Liver (tissue), 9 donors: ENCODE data around the gene BMP7. TPM values are rescaled to one million over a fixed set of nuclear protein-coding genes. Genes with fewer than 3 reads are reported as not detected.

Source experiments
- DNase-seq: peaks from one replicate; pipeline ENCODE4 v3.0.0-alpha.2; 2017; ENCODE audit warnings: low spot score
- H3K27ac ChIP-seq, 2 donors: one replicate each; pipeline ENCODE4 v1.7.0; 2013; ENCODE audit warnings: inconsistent platforms in 2 of 2, low read length in 2 of 2, control low read depth in 1 of 2, low read depth in 1 of 2, mild to moderate bottlenecking in 1 of 2
- H3K27me3 ChIP-seq, 4 donors: one replicate each; pipeline versions ENCODE4 v1.6.1 to v1.7.0; 2013; ENCODE audit warnings: low read length in 3 of 4, inconsistent platforms in 1 of 4, mild to moderate bottlenecking in 1 of 4, moderate library complexity in 1 of 4; ENCODE audit not compliant: control insufficient read depth in 4 of 4, insufficient read depth in 4 of 4
- H3K36me3 ChIP-seq, 4 donors: one replicate each; pipeline versions ENCODE4 v1.6.1 to v1.7.0; 2013; ENCODE audit warnings: low read length in 3 of 4, mild to moderate bottlenecking in 3 of 4, low read depth in 1 of 4, moderate library complexity in 1 of 4; ENCODE audit not compliant: control insufficient read depth in 4 of 4, insufficient read depth in 3 of 4
- H3K4me1 ChIP-seq, 4 donors: one replicate each; pipeline versions ENCODE4 v1.6.1 to v1.7.0; 2013; ENCODE audit warnings: low read length in 3 of 4, mild to moderate bottlenecking in 3 of 4, moderate library complexity in 1 of 4; ENCODE audit not compliant: control insufficient read depth in 4 of 4, insufficient read depth in 4 of 4
- H3K4me3 ChIP-seq, 3 donors: one replicate each; pipeline versions ENCODE4 v1.6.1 to v1.7.0; 2013; ENCODE audit warnings: low read length in 3 of 3, control low read depth in 1 of 3, low read depth in 1 of 3, mild to moderate bottlenecking in 1 of 3
- H3K9ac ChIP-seq, 2 donors: one replicate each; pipeline ENCODE4 v1.7.0; 2013; ENCODE audit warnings: low read length in 2 of 2, mild to moderate bottlenecking in 2 of 2, moderate library complexity in 2 of 2, control low read depth in 1 of 2, low read depth in 1 of 2
- H3K9me3 ChIP-seq, 4 donors: one replicate each; pipeline versions ENCODE4 v1.6.1 to v1.7.0; 2013; ENCODE audit warnings: low read length in 3 of 4; ENCODE audit not compliant: control insufficient read depth in 4 of 4
- EGR1 ChIP-seq, 2 donors: IDR thresholded peaks; 2 replicates each; pipeline ENCODE4 v1.6.1; 2016 to 2018; ENCODE audit warnings: antibody characterized with exemption in 2 of 2, low read depth in 2 of 2
- FOXA1 ChIP-seq: IDR thresholded peaks from 2 replicates; pipeline ENCODE4 v1.6.1; 2016; ENCODE audit warnings: antibody characterized with exemption
- FOXA2 ChIP-seq: IDR thresholded peaks from 2 replicates; pipeline ENCODE4 v1.6.1; 2016; ENCODE audit warnings: antibody characterized with exemption
- GABPA ChIP-seq, 2 donors: IDR thresholded peaks in 1 of 2; conservative IDR thresholded peaks in 1 of 2; 2 replicates each; pipeline ENCODE4 v1.6.1; 2016; ENCODE audit warnings: antibody characterized with exemption in 2 of 2, mild to moderate bottlenecking in 1 of 2, moderate library complexity in 1 of 2
- HNF4G ChIP-seq: IDR thresholded peaks from 2 replicates; pipeline ENCODE4 v1.6.1; 2016; ENCODE audit warnings: antibody characterized with exemption
- JUND ChIP-seq, 2 donors: IDR thresholded peaks; 2 replicates each; pipeline ENCODE4 v1.6.1; 2016; ENCODE audit warnings: antibody characterized with exemption in 2 of 2
- NR2F2 ChIP-seq: IDR thresholded peaks from 2 replicates; pipeline ENCODE4 v1.6.1; 2016; ENCODE audit warnings: antibody characterized with exemption
- RAD21 ChIP-seq, 2 donors: IDR thresholded peaks; 2 replicates each; pipeline ENCODE4 v1.6.1; 2016; ENCODE audit warnings: antibody characterized with exemption in 2 of 2, mild to moderate bottlenecking in 2 of 2
- RXRA ChIP-seq, 2 donors: IDR thresholded peaks; 2 replicates each; pipeline ENCODE4 v1.6.1; 2017 to 2018; ENCODE audit warnings: antibody characterized with exemption in 2 of 2, mild to moderate bottlenecking in 1 of 2
- TAF1 ChIP-seq: conservative IDR thresholded peaks from 2 replicates; pipeline ENCODE4 v1.6.1; 2016; ENCODE audit warnings: antibody characterized with exemption, mild to moderate bottlenecking
- YY1 ChIP-seq: IDR thresholded peaks from 2 replicates; pipeline ENCODE4 v1.6.1; 2016; ENCODE audit warnings: antibody characterized with exemption, mild to moderate bottlenecking
- WGBS: extraction: QIAGEN DNeasy Blood & Tissue Kit; methylation state at CpG from one replicate; pipeline ENCODE4 v1.1.7; 2013; 5-methylcytosine and 5-hydroxymethylcytosine counted together
- polyA plus RNA-seq, 2 donors: library from polyadenylated mRNA; stranded (reverse) in 1 of 2; unstranded in 1 of 2; fragments of 200-250 nt in 1 of 2; fragments of >200 nt in 1 of 2; fragmentation: Nextera tagmentation in 1 of 2; extraction: Ambion mirVana in 1 of 2; gene quantifications; one replicate each; pipeline versions ENCODE4 v1.2.1 to v1.2.3, GENCODE V29; 2013 to 2015
- total RNA-seq, 2 donors: library from RNA; depleted of rRNA; stranded (reverse); fragments of >200 nt; gene quantifications; one replicate each; pipeline ENCODE4 v1.2.3, GENCODE V29; 2014
- TF ChIP-seq, protein P1 (sequence below): IDR thresholded peaks from 2 replicates; pipeline ENCODE4 v1.6.1; 2016; ENCODE audit warnings: antibody characterized with exemption
- TF ChIP-seq, protein P2 (sequence below): fragments of 150-350 bp; IDR thresholded peaks from 2 replicates; pipeline ENCODE4 v1.5.1; 2017; ENCODE audit warnings: improper control_type of control experiment, low read depth, low read length; ENCODE audit not compliant: missing input control
- TF ChIP-seq, protein P3 (sequence below): IDR thresholded peaks from 2 replicates; pipeline ENCODE4 v1.6.1; 2016; ENCODE audit warnings: antibody characterized with exemption
- TF ChIP-seq, protein P4 (sequence below): IDR thresholded peaks from 2 replicates; pipeline ENCODE4 v1.6.1; 2016; ENCODE audit warnings: antibody characterized with exemption, mild to moderate bottlenecking
- donor health status: healthy.
- donor health status: healthy.
- donor health status: healthy.
- donor health status: healthy.
- donor health status: healthy.

Gene BMP7
- total and polyA plus RNA-seq, 4 donors = not detected

DNA sequence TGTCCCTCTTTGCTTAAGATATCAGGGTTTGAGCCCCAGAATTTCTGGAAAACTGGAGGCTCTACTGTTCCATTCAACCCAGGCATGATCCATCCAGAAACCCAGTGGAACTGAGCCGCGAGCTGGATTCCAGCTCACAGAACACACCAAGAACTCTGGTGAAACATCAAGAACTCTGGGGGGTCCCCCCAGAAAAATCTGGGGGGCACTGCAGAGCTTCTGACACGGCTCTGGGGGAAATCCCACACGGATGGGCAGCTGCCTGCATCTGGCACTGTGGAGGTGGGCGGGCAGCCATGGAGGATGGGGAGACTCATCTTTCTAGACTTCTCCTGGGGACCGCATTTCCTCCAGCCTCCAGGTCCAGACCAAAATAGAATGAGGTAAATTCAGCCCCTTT lies 51.0 kb downstream of the BMP7 start:
- Histone ChIP-seq H3K27ac (no peak overlapping the region), H3K4me1 (peaks cover 0 to 1% (median 0%) of the 10 kb centered on the region in 4 donors), H3K36me3 (no peaks in the 10 kb centered on the region), H3K27me3 (peaks cover 0 to under 1% (median 0%) of the 10 kb centered on the region in 4 donors), H3K9ac (no peak overlapping the region), H3K9me3 (no peaks in the 10 kb centered on the region), H3K4me3 (no peak overlapping the region)
- no peak for DNase-seq
- TF ChIP-seq FOXA1 (no peak), HNF4G (no peak), EGR1 (IDR thresholded peaks at IDR 0.05; ENCODE audit: low read depth in 2 of 2) (no peak), TAF1 (no peak)
- 90% methylated on average over 6 of the region's 6 CpGs for WGBS

DNA sequence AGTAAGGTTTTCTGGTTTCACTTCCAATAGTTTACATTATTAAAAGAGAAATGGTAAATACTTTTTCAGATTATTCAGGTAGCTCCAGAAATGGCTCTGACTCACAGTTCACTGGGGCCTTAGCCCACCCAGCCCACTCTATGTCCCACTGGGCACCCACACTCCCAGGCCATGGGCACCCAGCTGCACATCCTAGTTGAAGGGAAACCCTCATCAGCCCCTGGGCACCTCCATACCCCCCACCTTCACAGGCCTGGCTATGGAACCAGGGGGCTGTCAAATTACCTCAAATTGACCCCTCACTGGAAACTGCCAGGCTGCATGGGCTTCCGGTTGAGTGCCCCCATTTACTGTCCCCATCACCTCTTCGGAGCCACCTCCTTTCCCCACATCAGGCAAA lies 51.5 kb downstream of the BMP7 start:
- H3K9me3 ChIP-seq = no peaks in the 10 kb centered on the region
- no peaks in the 10 kb centered on the region for H3K36me3 ChIP-seq
- 95% methylated on average over 2 of the region's 2 CpGs for WGBS
- H3K4me3 ChIP-seq = no peak overlapping the region
- DNase-seq = no peak
- H3K27me3 ChIP-seq = no peaks in the 10 kb centered on the region
- TF ChIP-seq NR2F2 = no peak
- TF ChIP-seq, protein P1, sequence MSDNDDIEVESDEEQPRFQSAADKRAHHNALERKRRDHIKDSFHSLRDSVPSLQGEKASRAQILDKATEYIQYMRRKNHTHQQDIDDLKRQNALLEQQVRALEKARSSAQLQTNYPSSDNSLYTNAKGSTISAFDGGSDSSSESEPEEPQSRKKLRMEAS = no peak
- TF ChIP-seq, protein P2, sequence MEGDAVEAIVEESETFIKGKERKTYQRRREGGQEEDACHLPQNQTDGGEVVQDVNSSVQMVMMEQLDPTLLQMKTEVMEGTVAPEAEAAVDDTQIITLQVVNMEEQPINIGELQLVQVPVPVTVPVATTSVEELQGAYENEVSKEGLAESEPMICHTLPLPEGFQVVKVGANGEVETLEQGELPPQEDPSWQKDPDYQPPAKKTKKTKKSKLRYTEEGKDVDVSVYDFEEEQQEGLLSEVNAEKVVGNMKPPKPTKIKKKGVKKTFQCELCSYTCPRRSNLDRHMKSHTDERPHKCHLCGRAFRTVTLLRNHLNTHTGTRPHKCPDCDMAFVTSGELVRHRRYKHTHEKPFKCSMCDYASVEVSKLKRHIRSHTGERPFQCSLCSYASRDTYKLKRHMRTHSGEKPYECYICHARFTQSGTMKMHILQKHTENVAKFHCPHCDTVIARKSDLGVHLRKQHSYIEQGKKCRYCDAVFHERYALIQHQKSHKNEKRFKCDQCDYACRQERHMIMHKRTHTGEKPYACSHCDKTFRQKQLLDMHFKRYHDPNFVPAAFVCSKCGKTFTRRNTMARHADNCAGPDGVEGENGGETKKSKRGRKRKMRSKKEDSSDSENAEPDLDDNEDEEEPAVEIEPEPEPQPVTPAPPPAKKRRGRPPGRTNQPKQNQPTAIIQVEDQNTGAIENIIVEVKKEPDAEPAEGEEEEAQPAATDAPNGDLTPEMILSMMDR = no peak
- no peak for TF ChIP-seq TAF1
- no peak for TF ChIP-seq JUND (IDR thresholded peaks at IDR 0.05)
- TF ChIP-seq HNF4G = no peak
- TF ChIP-seq, protein P3, sequence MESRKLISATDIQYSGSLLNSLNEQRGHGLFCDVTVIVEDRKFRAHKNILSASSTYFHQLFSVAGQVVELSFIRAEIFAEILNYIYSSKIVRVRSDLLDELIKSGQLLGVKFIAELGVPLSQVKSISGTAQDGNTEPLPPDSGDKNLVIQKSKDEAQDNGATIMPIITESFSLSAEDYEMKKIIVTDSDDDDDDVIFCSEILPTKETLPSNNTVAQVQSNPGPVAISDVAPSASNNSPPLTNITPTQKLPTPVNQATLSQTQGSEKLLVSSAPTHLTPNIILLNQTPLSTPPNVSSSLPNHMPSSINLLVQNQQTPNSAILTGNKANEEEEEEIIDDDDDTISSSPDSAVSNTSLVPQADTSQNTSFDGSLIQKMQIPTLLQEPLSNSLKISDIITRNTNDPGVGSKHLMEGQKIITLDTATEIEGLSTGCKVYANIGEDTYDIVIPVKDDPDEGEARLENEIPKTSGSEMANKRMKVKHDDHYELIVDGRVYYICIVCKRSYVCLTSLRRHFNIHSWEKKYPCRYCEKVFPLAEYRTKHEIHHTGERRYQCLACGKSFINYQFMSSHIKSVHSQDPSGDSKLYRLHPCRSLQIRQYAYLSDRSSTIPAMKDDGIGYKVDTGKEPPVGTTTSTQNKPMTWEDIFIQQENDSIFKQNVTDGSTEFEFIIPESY = no peak
- no peak for TF ChIP-seq EGR1 (IDR thresholded peaks at IDR 0.05; ENCODE audit: low read depth in 2 of 2)
- no peak for TF ChIP-seq RAD21 (IDR thresholded peaks at IDR 0.05)
- H3K9ac ChIP-seq = no peak overlapping the region
- peaks cover 3 to 4% (median 4%) of the 10 kb centered on the region in 4 donors for H3K4me1 ChIP-seq
- no peak overlapping the region for H3K27ac ChIP-seq

DNA sequence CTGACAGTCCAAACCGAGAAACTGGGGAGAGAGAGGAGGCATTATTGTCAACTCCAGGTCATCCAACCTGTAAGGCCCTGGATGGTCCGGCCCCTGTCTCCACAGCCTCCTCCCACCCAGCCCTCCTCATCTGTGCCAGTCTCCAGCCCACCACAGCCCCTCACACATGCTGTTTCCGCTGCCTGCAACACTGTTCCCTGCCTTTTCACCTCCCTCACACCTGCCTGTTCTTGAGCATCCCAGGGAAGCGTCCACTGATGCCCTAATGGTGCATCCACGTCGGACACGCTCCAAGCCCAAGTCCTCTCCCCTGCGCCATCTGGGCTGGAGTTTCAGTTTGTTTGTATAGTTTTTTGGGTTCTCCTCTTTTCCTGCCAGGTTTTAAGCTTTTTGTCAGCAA lies 52.0 kb downstream of the BMP7 start:
- WGBS = 94% methylated on average over 8 of the region's 8 CpGs
- Histone ChIP-seq H3K9me3 (no peaks in the 10 kb centered on the region), H3K27me3 (no peaks in the 10 kb centered on the region), H3K4me3 (no peak overlapping the region), H3K4me1 (peaks cover 3 to 9% (median 7%) of the 10 kb centered on the region in 4 donors), H3K27ac (no peak overlapping the region), H3K9ac (no peak overlapping the region), H3K36me3 (no peaks in the 10 kb centered on the region)
- DNase-seq = no peak
- TF ChIP-seq, protein P1 = no peak
- TF ChIP-seq, protein P3 = no peak
- TF ChIP-seq, protein P4, sequence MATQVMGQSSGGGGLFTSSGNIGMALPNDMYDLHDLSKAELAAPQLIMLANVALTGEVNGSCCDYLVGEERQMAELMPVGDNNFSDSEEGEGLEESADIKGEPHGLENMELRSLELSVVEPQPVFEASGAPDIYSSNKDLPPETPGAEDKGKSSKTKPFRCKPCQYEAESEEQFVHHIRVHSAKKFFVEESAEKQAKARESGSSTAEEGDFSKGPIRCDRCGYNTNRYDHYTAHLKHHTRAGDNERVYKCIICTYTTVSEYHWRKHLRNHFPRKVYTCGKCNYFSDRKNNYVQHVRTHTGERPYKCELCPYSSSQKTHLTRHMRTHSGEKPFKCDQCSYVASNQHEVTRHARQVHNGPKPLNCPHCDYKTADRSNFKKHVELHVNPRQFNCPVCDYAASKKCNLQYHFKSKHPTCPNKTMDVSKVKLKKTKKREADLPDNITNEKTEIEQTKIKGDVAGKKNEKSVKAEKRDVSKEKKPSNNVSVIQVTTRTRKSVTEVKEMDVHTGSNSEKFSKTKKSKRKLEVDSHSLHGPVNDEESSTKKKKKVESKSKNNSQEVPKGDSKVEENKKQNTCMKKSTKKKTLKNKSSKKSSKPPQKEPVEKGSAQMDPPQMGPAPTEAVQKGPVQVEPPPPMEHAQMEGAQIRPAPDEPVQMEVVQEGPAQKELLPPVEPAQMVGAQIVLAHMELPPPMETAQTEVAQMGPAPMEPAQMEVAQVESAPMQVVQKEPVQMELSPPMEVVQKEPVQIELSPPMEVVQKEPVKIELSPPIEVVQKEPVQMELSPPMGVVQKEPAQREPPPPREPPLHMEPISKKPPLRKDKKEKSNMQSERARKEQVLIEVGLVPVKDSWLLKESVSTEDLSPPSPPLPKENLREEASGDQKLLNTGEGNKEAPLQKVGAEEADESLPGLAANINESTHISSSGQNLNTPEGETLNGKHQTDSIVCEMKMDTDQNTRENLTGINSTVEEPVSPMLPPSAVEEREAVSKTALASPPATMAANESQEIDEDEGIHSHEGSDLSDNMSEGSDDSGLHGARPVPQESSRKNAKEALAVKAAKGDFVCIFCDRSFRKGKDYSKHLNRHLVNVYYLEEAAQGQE = no peak
- TF ChIP-seq YY1 (no peak), GABPA (IDR thresholded peaks at IDR 0.05 in 1 of 2, conservative IDR thresholded peaks at IDR 0.05 in 1 of 2) (no peak), RXRA (IDR thresholded peaks at IDR 0.05) (no peak), TAF1 (no peak), FOXA2 (no peak)
- TF ChIP-seq, protein P2 = no peak
